Activated CD8-positive, alpha-beta T cell treated with anti-CD3 and anti-CD28 coated beads, Interleukin-2, amount 10 ng/mL, durations not matched to agents 7 days and 5 days (primary cell): ENCODE results near the gene HSPA9. TPM values are rescaled to one million over a fixed set of nuclear protein-coding genes. Genes with fewer than 3 reads are reported as not detected.

Experiments used
- ATAC-seq: fragments of 150-1000 bp; cut with Tn5 transposase; one replicate; pipeline ENCODE4 v1.10.0; 2021; ENCODE audit warnings: moderate library complexity
- CTCF ChIA-PET: fragments of 350-600 bp; sonication (Branson Sonifier 250); formaldehyde crosslinking; loops from one replicate; lab custom pipeline; 2021; ENCODE audit warnings: antibody characterized with exemption; lab: Charles Lee
- POLR2A ChIA-PET: fragments of 350-600 bp; sonication (Branson Sonifier 250); formaldehyde crosslinking; loops from one replicate; lab custom pipeline; 2021; ENCODE audit warnings: antibody characterized with exemption; lab: Charles Lee
- DNase-seq: peaks from one replicate; pipeline ENCODE4 v3.0.0-alpha.2; 2020
- H3K27ac Mint-ChIP-seq: one replicate; pipeline ENCODE4 v1.8.0; 2021; ENCODE audit warnings: mild to moderate bottlenecking, mixed read lengths
- H3K27me3 Mint-ChIP-seq: one replicate; pipeline ENCODE4 v1.8.0; 2021; ENCODE audit warnings: low read depth, mixed read lengths
- H3K36me3 Mint-ChIP-seq: one replicate; pipeline ENCODE4 v1.8.0; 2021; ENCODE audit warnings: low read depth, mixed read lengths
- H3K4me1 Mint-ChIP-seq: one replicate; pipeline ENCODE4 v1.8.0; 2021; ENCODE audit warnings: low read depth, mixed read lengths
- H3K4me3 Mint-ChIP-seq: one replicate; pipeline ENCODE4 v1.8.0; 2021; ENCODE audit warnings: mild to moderate bottlenecking, mixed read lengths
- H3K9me3 Mint-ChIP-seq: one replicate; pipeline ENCODE4 v1.8.0; 2022; ENCODE audit warnings: mixed read lengths; ENCODE audit not compliant: insufficient read depth
- total RNA-seq, 2 experiments: library from RNA; stranded (reverse); gene quantifications; one replicate each; pipeline ENCODE4 v1.2.3, GENCODE V29; 2021

The HSPA9 gene
- total RNA-seq, 2 experiments from 2014 or later, result 214 to 216 TPM

DNA sequence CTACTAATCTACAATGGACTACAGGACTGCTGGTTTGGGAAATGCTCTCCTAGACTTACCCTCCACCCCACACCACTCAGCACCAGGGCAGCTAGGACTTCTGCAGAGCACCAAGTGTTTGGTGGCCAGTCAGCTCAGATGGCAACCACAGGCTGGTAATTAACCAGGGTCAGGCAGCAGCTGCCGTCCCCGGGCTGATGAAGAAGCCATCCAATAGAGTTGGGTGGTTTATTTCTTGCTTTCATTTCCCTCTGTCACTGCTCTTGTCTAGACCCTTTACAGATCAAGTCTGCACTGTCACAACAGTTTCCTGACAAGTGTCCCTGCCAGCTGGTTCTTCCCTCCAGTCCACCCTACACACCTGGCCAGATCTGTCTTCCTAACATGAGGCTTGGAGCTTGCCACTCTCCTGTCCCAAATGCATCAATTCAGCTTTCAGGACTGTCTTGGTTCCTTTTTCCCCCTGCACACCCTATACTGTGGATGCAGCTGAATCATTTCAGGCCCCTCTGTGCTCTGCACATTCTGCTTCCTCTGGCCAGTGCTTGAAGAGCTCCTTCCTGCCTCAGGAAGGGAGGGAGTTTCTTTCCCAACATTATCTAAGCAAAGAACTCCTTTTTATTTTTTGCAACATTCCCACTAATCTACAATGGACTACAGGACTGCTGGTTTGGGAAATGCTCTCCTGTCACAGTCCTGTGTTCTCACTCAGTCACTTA is 30.2 kb upstream of the HSPA9 start:
- CTCF ChIA-PET, result interaction anchor here (1.0 to 2.0 kb wide), 2 partner anchors 36 to 217 kb away, joined by 3 to 5 read pairs; no protein-coding TSS in a partner anchor
- POLR2A ChIA-PET, result interaction anchor here (0.6 kb wide), 1 partner anchor 24 kb away, joined by 3 read pairs; no protein-coding TSS in a partner anchor
- H3K4me1 Mint-ChIP-seq, result peaks cover 7% of the 10 kb centered on the region
- peaks cover 41% of the 10 kb centered on the region for H3K27me3 Mint-ChIP-seq
- ATAC-seq, result no peak
- H3K9me3 Mint-ChIP-seq, result no peaks in the 10 kb centered on the region
- no peak overlapping the region for H3K4me3 Mint-ChIP-seq
- H3K27ac Mint-ChIP-seq, result no peak overlapping the region
- no peaks in the 10 kb centered on the region for H3K36me3 Mint-ChIP-seq
- DNase-seq, result no peak

- H3K27me3 Mint-ChIP-seq, result peaks cover 40% of the 10 kb centered on the region
- ChIA-PET CTCF (interaction anchor here (0.7 to 2.0 kb wide), 3 partner anchors 25 to 185 kb away, joined by 4 to 5 read pairs (median 5); no protein-coding TSS in a partner anchor), POLR2A (interaction anchor here (0.7 kb wide), 1 partner anchor 101 kb away, joined by 4 read pairs; no protein-coding TSS in a partner anchor)
- no peaks in the 10 kb centered on the region for H3K9me3 Mint-ChIP-seq
- H3K4me3 Mint-ChIP-seq, result no peak overlapping the region
- ATAC-seq, result no peak
- H3K4me1 Mint-ChIP-seq, result peaks cover 7% of the 10 kb centered on the region
- H3K27ac Mint-ChIP-seq, result no peak overlapping the region
- no peaks in the 10 kb centered on the region for H3K36me3 Mint-ChIP-seq
- no peak for DNase-seq
These were observed 29.1 kb upstream of the HSPA9 start for GRCh38 chr5:138604176-138604785.

- no peaks in the 10 kb centered on the region for H3K9me3 Mint-ChIP-seq
- ATAC-seq (no peak), DNase-seq (no peak)
- ChIA-PET POLR2A (no interaction called here), CTCF (interaction anchor here (0.7 to 1.5 kb wide), 2 partner anchors 24 to 186 kb away, joined by 4 to 5 read pairs; no protein-coding TSS in a partner anchor)
- peaks cover 40% of the 10 kb centered on the region for H3K27me3 Mint-ChIP-seq
- H3K4me3 Mint-ChIP-seq, result no peak overlapping the region
- H3K36me3 Mint-ChIP-seq, result no peaks in the 10 kb centered on the region
- H3K27ac Mint-ChIP-seq, result no peak overlapping the region
- peaks cover 7% of the 10 kb centered on the region for H3K4me1 Mint-ChIP-seq
These were observed 28.2 kb upstream of the HSPA9 start for GRCh38 chr5:138603249-138603920.

- H3K9me3 Mint-ChIP-seq, result no peaks in the 10 kb centered on the region
- peaks cover 38% of the 10 kb centered on the region for H3K27me3 Mint-ChIP-seq
- DNase-seq (no peak), ATAC-seq (no peak)
- CTCF ChIA-PET, result no interaction called here
- no peak overlapping the region for H3K4me3 Mint-ChIP-seq
- H3K27ac Mint-ChIP-seq, result no peak overlapping the region
- H3K4me1 Mint-ChIP-seq, result peaks cover 7% of the 10 kb centered on the region
- no peaks in the 10 kb centered on the region for H3K36me3 Mint-ChIP-seq
- POLR2A ChIA-PET, result no interaction called here
These were observed 27.3 kb upstream of the HSPA9 start for GRCh38 chr5:138602371-138603000.

GRCh38 chr5:138601444-138601843 is 26.2 kb upstream of the HSPA9 start:
- Mint-ChIP-seq H3K36me3 (no peaks in the 10 kb centered on the region), H3K4me1 (peaks cover 7% of the 10 kb centered on the region), H3K9me3 (no peaks in the 10 kb centered on the region), H3K4me3 (no peak overlapping the region), H3K27ac (no peak overlapping the region), H3K27me3 (peaks cover 39% of the 10 kb centered on the region)
- no peak for ATAC-seq
- CTCF ChIA-PET, result no interaction called here
- DNase-seq, result no peak
- POLR2A ChIA-PET, result no interaction called here

DNA sequence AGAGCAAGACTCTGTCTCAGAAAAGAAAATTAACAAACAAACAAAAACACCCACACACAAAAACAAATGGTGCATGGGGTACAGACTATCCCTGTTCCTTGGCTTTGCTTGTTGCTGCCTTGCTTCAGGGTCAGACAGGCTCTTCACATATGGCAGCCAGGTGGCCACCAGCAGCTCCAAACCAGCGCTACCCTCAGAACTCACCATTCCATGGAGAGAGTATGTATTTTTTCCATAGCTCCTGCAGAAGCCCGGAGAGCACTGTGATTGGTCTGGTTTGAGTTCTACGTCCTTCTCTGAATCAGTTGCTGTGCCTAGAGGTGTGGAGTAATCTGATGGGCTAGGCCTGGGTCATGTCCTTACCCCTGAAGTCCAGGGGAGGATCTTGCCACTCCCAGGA is 25.2 kb upstream of the HSPA9 start:
- H3K36me3 Mint-ChIP-seq, result no peaks in the 10 kb centered on the region
- ATAC-seq (no peak), DNase-seq (no peak)
- no peaks in the 10 kb centered on the region for H3K9me3 Mint-ChIP-seq
- H3K4me1 Mint-ChIP-seq, result peaks cover 7% of the 10 kb centered on the region
- peaks cover 33% of the 10 kb centered on the region for H3K27me3 Mint-ChIP-seq
- H3K27ac Mint-ChIP-seq, result no peak overlapping the region
- H3K4me3 Mint-ChIP-seq, result no peak overlapping the region
- POLR2A ChIA-PET, result no interaction called here
- CTCF ChIA-PET, result no interaction called here

GRCh38 chr5:138597661-138598400 is 22.6 kb upstream of the HSPA9 start:
- no peaks in the 10 kb centered on the region for H3K36me3 Mint-ChIP-seq
- ATAC-seq, result no peak
- H3K4me3 Mint-ChIP-seq, result no peak overlapping the region
- H3K27ac Mint-ChIP-seq, result no peak overlapping the region
- no peaks in the 10 kb centered on the region for H3K9me3 Mint-ChIP-seq
- H3K4me1 Mint-ChIP-seq, result no peaks in the 10 kb centered on the region
- no peak for DNase-seq
- POLR2A ChIA-PET, result no interaction called here
- CTCF ChIA-PET, result no interaction called here
- H3K27me3 Mint-ChIP-seq, result peaks cover 17% of the 10 kb centered on the region

- POLR2A ChIA-PET, result interaction anchor here (1.1 kb wide), 1 partner anchor 21 kb away, joined by 3 read pairs; no protein-coding TSS in a partner anchor
- no peak overlapping the region for H3K4me3 Mint-ChIP-seq
- no peaks in the 10 kb centered on the region for H3K36me3 Mint-ChIP-seq
- ATAC-seq (no peak), DNase-seq (no peak)
- CTCF ChIA-PET, result interaction anchor here (1.1 to 1.4 kb wide), 4 partner anchors 14 to 245 kb away, joined by 3 to 5 read pairs (median 4); no protein-coding TSS in a partner anchor
- no peaks in the 10 kb centered on the region for H3K4me1 Mint-ChIP-seq
- no peak overlapping the region for H3K27ac Mint-ChIP-seq
- H3K27me3 Mint-ChIP-seq, result peaks cover 11% of the 10 kb centered on the region
- H3K9me3 Mint-ChIP-seq, result no peaks in the 10 kb centered on the region
These were observed 21.1 kb upstream of the HSPA9 start for GRCh38 chr5:138596105-138596881.

DNA sequence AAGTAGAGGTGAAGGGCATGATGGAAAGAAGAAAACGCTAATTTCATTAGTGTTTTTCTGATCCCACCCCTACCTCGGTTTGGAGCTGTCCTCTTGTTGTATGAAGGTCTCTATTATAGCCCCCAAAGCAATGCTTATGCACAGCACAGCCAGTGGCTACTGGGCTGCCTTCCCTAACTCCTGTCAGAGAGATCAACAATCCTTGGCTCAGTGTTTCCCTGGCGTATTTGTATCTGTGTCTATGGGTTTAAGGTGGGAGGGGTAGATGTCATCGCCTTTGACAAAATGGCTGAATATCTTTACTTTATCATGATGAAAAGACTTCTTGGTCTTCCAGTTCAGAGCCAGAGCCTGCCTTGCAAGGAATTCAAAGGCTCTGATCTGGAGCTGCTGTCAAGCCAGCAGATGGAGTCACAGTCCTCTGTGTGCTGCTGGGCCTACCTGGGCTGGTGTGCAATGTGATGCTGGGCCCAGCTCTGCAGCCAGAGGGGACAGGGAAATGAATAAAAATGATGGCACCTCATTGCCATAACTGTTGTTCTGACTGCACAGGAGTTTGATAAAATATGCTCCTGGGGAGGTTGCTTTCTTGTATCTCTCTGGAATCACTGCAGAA is 20.1 kb upstream of the HSPA9 start:
- H3K36me3 Mint-ChIP-seq, result no peaks in the 10 kb centered on the region
- peaks cover 8% of the 10 kb centered on the region for H3K27me3 Mint-ChIP-seq
- no peaks in the 10 kb centered on the region for H3K4me1 Mint-ChIP-seq
- ChIA-PET POLR2A (no interaction called here), CTCF (interaction anchor here (1.1 to 3.4 kb wide), 5 partner anchors 11 to 244 kb away, joined by 3 to 16 read pairs (median 5); no protein-coding TSS in a partner anchor)
- no peak overlapping the region for H3K4me3 Mint-ChIP-seq
- H3K27ac Mint-ChIP-seq, result no peak overlapping the region
- DNase-seq (no peak), ATAC-seq (no peak)
- H3K9me3 Mint-ChIP-seq, result no peaks in the 10 kb centered on the region

DNA sequence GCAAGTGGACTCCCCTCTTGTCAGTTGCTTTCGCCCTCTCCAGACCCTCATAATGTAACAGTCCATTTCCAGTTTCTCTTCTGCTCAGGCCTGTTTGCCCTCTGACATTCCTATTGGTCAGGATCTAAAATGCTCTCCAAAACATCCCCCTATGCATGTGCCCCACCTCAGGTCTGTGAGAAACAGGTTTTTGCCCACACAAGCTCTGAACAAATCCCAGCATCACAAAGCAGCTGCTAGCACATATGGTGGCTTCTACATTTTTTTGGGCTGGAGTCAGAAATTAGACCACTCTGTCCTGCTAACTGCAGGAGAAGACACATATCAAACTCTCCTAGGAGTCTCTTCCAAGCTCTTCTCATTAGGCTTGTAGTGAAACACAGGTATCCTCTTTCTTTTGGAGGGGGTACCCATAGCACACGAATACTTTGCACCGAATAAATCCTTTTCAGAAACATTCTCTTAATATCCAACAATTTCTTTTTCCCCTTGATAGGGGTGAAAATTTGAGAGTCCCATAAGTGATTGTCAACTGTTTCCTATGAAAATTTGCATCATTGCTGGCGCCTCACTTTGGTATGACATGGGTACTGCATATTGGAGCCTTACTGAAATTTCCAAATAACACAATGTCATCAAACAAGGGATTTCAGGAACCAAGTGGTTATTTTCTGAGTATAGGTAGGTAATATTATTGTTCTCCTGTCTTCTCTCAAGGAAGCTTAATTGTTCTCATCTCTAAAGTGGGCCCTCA is 19.3 kb upstream of the HSPA9 start:
- no peak overlapping the region for H3K4me3 Mint-ChIP-seq
- no peaks in the 10 kb centered on the region for H3K4me1 Mint-ChIP-seq
- no peaks in the 10 kb centered on the region for H3K9me3 Mint-ChIP-seq
- ATAC-seq (no peak), DNase-seq (no peak)
- POLR2A ChIA-PET, result no interaction called here
- no peaks in the 10 kb centered on the region for H3K36me3 Mint-ChIP-seq
- CTCF ChIA-PET, result interaction anchor here (1.2 to 3.4 kb wide), 5 partner anchors 10 to 43 kb away, joined by 3 to 16 read pairs (median 5); no protein-coding TSS in a partner anchor
- no peak overlapping the region for H3K27ac Mint-ChIP-seq
- H3K27me3 Mint-ChIP-seq, result peaks cover 8% of the 10 kb centered on the region
